OCI-LY7 (cell line): Measurements from ENCODE around the gene GJA5.

ENCODE experiments used
- EZH2phosphoT487 ChIP-seq: fragments of 200-600 bp; sonication (generic); IDR thresholded peaks from 2 replicates; pipeline ENCODE4 v1.6.1; 2018; ENCODE audit warnings: low read depth, borderline replicate concordance, mild to moderate bottlenecking, mixed run types, antibody characterized with exemption, low read length, moderate library complexity, mixed read lengths
- TF ChIP-seq, protein P1 (sequence below): fragments of 200-600 bp; sonication (generic); conservative IDR thresholded peaks from 2 replicates; pipeline ENCODE4 v1.5.1; 2014; ENCODE audit warnings: mild to moderate bottlenecking, antibody characterized with exemption, low read length, moderate library complexity, mixed read lengths

DNA sequence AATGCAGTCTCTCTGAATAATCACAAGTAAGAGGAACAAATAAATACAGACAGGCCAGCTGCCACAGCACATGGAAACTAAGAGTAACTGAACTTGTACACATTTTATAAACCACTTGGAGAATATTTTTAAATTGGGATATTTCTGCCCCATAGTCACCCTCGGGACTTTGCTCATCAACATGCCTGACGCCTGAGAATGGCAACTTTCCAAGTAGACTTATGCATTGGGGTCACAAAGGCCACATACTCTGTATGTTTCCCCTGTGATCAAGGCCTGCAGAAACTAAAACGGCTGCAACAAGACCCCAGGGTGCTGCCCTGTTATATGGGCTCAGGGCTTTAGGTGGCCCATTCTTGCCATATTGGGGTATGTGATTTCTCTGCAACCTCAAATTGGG lies 38.3 kb upstream of the GJA5 start:
- TF ChIP-seq, protein P1, sequence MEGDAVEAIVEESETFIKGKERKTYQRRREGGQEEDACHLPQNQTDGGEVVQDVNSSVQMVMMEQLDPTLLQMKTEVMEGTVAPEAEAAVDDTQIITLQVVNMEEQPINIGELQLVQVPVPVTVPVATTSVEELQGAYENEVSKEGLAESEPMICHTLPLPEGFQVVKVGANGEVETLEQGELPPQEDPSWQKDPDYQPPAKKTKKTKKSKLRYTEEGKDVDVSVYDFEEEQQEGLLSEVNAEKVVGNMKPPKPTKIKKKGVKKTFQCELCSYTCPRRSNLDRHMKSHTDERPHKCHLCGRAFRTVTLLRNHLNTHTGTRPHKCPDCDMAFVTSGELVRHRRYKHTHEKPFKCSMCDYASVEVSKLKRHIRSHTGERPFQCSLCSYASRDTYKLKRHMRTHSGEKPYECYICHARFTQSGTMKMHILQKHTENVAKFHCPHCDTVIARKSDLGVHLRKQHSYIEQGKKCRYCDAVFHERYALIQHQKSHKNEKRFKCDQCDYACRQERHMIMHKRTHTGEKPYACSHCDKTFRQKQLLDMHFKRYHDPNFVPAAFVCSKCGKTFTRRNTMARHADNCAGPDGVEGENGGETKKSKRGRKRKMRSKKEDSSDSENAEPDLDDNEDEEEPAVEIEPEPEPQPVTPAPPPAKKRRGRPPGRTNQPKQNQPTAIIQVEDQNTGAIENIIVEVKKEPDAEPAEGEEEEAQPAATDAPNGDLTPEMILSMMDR, result no peak
- no peak for TF ChIP-seq EZH2phosphoT487
